Choroid plexus epithelial cell (primary cell): ENCODE measurements around the gene GNPTAB.
"Not testable (repeated sequence)": the region's sequence is repeated elsewhere in the genome, so short reads cannot be mapped to it uniquely, and the experiment has no call there.

Source experiments
- DNase-seq: peaks from one replicate; pipeline ENCODE4 v3.0.0-alpha.2; 2010; ENCODE audit warnings: low read depth
- H3K4me3 ChIP-seq: 2 replicates; pipeline ENCODE4 v1.5.1; 2011; ENCODE audit warnings: low read depth, mild to moderate bottlenecking, control low read depth, low read length, moderate library complexity
- CTCF ChIP-seq: conservative IDR thresholded peaks from 2 replicates; pipeline ENCODE4 v1.5.1; 2011; ENCODE audit warnings: low read depth, mild to moderate bottlenecking, control low read depth, inconsistent platforms, low read length, moderate library complexity

Gene GNPTAB

GRCh38 chr12:101819467-101819866 lies 11.3 kb downstream of the GNPTAB start:
- no peak for TF ChIP-seq CTCF
- no peak for DNase-seq

GRCh38 chr12:101818689-101819088 lies 12.1 kb downstream of the GNPTAB start:
- not testable (repeated sequence) for DNase-seq, H3K4me3 ChIP-seq

More at GRCh38 chr12:101819467-101819866, 11.3 kb downstream of the GNPTAB start:
- H3K4me3 ChIP-seq, result no peak overlapping the region

GRCh38 chr12:101813117-101813516 lies 17.6 kb downstream of the GNPTAB start:
- TF ChIP-seq CTCF, result no peak
- no peak for DNase-seq

GRCh38 chr12:101812716-101813115 lies 18.0 kb downstream of the GNPTAB start:
- DNase-seq, result not testable (repeated sequence)

More at GRCh38 chr12:101813117-101813516, 17.6 kb downstream of the GNPTAB start:
- H3K4me3 ChIP-seq, result no peak overlapping the region

GRCh38 chr12:101811342-101811741 lies 19.4 kb downstream of the GNPTAB start:
- not testable (repeated sequence) for H3K4me3 ChIP-seq, DNase-seq

More at GRCh38 chr12:101812716-101813115, 18.0 kb downstream of the GNPTAB start:
- not testable (repeated sequence) for H3K4me3 ChIP-seq

GRCh38 chr12:101809208-101809607 lies 21.6 kb downstream of the GNPTAB start:
- DNase-seq, result no peak
- no peak for TF ChIP-seq CTCF
- H3K4me3 ChIP-seq, result no peak overlapping the region

- DNase-seq, result no peak
These were observed 24.5 kb downstream of the GNPTAB start for GRCh38 chr12:101806265-101806664.

GRCh38 chr12:101804409-101804808 lies 26.4 kb downstream of the GNPTAB start:
- DNase-seq, result no peak
- no peak for TF ChIP-seq CTCF
- no peak overlapping the region for H3K4me3 ChIP-seq

More at GRCh38 chr12:101806265-101806664, 24.5 kb downstream of the GNPTAB start:
- H3K4me3 ChIP-seq, result no peak overlapping the region
- no peak for TF ChIP-seq CTCF

- TF ChIP-seq CTCF, result no peak
- no peak overlapping the region for H3K4me3 ChIP-seq
- DNase-seq, result no peak
These were observed 26.8 kb downstream of the GNPTAB start for GRCh38 chr12:101803978-101804377.
